ENCODE results near the gene GRID2.

GRCh38 chr4:92520563-92520962, 216.8 kb downstream of the GRID2 start:
- TF ChIP-seq CTCF (IDR thresholded peaks at IDR 0.05; ENCODE audit: low read depth, low read length, missing input control) (no peak), MAX (IDR thresholded peaks at IDR 0.05) (no peak), HNF4G (IDR thresholded peaks at IDR 0.05) (no peak), REST (IDR thresholded peaks at IDR 0.05) (no peak), GABPA (IDR thresholded peaks at IDR 0.05 in 1 of 2, conservative IDR thresholded peaks at IDR 0.05 in 1 of 2) (no peak), EGR1 (IDR thresholded peaks at IDR 0.05; ENCODE audit: low read depth in 2 of 2) (no peak), SP1 (IDR thresholded peaks at IDR 0.05) (no peak), JUND (IDR thresholded peaks at IDR 0.05) (no peak)

Data from liver (tissue), 3 donors.